ENCODE results near the gene HOXC10.

Gene HOXC10

GRCh38 chr12:53994264-53995001 is 9.5 kb downstream of the HOXC10 start:
- no peaks in the 10 kb centered on the region for H3K9me3 Mint-ChIP-seq
- H3K4me1 Mint-ChIP-seq = peaks cover 69% of the 10 kb centered on the region
- H3K36me3 Mint-ChIP-seq (ENCODE audit: low read depth) = peaks cover 33% of the 10 kb centered on the region
- H3K27me3 Mint-ChIP-seq (ENCODE audit: low read depth) = peaks cover 72% of the 10 kb centered on the region
- peak overlapping the region; percentile 95 to 99 (median 96) for H3K4me3 Mint-ChIP-seq
- TF ChIP-seq CTCF (IDR thresholded peaks at IDR 0.05; ENCODE audit: unreplicated experiment in 3 of 3) = no peak
- peak overlapping the region; percentile 95 to 100 (median 100) for H3K27ac Mint-ChIP-seq

GRCh38 chr12:53995002-53995377 is 10.0 kb downstream of the HOXC10 start:
- peak overlapping the region; percentile 95 to 100 (median 100) for H3K27ac Mint-ChIP-seq
- H3K4me1 Mint-ChIP-seq = peaks cover 64% of the 10 kb centered on the region
- no peak for TF ChIP-seq CTCF (IDR thresholded peaks at IDR 0.05; ENCODE audit: unreplicated experiment in 3 of 3)
- H3K36me3 Mint-ChIP-seq (ENCODE audit: low read depth) = peaks cover 28% of the 10 kb centered on the region
- peaks cover 66% of the 10 kb centered on the region for H3K27me3 Mint-ChIP-seq (ENCODE audit: low read depth)
- no peaks in the 10 kb centered on the region for H3K9me3 Mint-ChIP-seq
- peak overlapping the region; percentile 95 to 99 (median 96) for H3K4me3 Mint-ChIP-seq

- TF ChIP-seq CTCF (IDR thresholded peaks at IDR 0.05; ENCODE audit: unreplicated experiment in 3 of 3) = no peak
- peak overlapping the region; percentile 95 to 99 (median 96) for H3K4me3 Mint-ChIP-seq
- H3K27ac Mint-ChIP-seq = peak overlapping the region; percentile 95 to 100 (median 100)
- peaks cover 57% of the 10 kb centered on the region for H3K4me1 Mint-ChIP-seq
- H3K27me3 Mint-ChIP-seq (ENCODE audit: low read depth) = peaks cover 60% of the 10 kb centered on the region
- no peaks in the 10 kb centered on the region for H3K9me3 Mint-ChIP-seq
- peaks cover 22% of the 10 kb centered on the region for H3K36me3 Mint-ChIP-seq (ENCODE audit: low read depth)
These were observed 10.7 kb downstream of the HOXC10 start for GRCh38 chr12:53995378-53996239.

- peaks cover 52% of the 10 kb centered on the region for H3K4me1 Mint-ChIP-seq
- TF ChIP-seq CTCF (IDR thresholded peaks at IDR 0.05; ENCODE audit: unreplicated experiment in 3 of 3) = no peak
- no peaks in the 10 kb centered on the region for H3K9me3 Mint-ChIP-seq
- peaks cover 51% of the 10 kb centered on the region for H3K27me3 Mint-ChIP-seq (ENCODE audit: low read depth)
- peaks cover 18% of the 10 kb centered on the region for H3K36me3 Mint-ChIP-seq (ENCODE audit: low read depth)
- H3K4me3 Mint-ChIP-seq = peak overlapping the region; percentile 95 to 99 (median 96)
- H3K27ac Mint-ChIP-seq = peak overlapping the region; percentile 95 to 100 (median 100)
These were observed 11.6 kb downstream of the HOXC10 start for GRCh38 chr12:53996240-53997203.

- no peaks in the 10 kb centered on the region for H3K9me3 Mint-ChIP-seq
- H3K36me3 Mint-ChIP-seq (ENCODE audit: low read depth) = peaks cover 24% of the 10 kb centered on the region
- no peak for TF ChIP-seq CTCF (IDR thresholded peaks at IDR 0.05; ENCODE audit: unreplicated experiment in 3 of 3)
- H3K4me3 Mint-ChIP-seq = peak overlapping the region; percentile 95 to 99 (median 96)
- H3K27ac Mint-ChIP-seq = peak overlapping the region; percentile 95 to 100 (median 100)
- peaks cover 58% of the 10 kb centered on the region for H3K4me1 Mint-ChIP-seq
- peaks cover 46% of the 10 kb centered on the region for H3K27me3 Mint-ChIP-seq (ENCODE audit: low read depth)
These were observed 12.5 kb downstream of the HOXC10 start for GRCh38 chr12:53997204-53998109.

Measured in nephron (organoid).